Measurements from ENCODE around the gene REPIN1. TPM values are rescaled to one million over a fixed set of nuclear protein-coding genes. Genes with fewer than 3 reads are reported as not detected.

REPIN1 gene
- polyA plus RNA-seq, 3 donors = 76.5 to 84.8 (median 79.6) TPM

DNA sequence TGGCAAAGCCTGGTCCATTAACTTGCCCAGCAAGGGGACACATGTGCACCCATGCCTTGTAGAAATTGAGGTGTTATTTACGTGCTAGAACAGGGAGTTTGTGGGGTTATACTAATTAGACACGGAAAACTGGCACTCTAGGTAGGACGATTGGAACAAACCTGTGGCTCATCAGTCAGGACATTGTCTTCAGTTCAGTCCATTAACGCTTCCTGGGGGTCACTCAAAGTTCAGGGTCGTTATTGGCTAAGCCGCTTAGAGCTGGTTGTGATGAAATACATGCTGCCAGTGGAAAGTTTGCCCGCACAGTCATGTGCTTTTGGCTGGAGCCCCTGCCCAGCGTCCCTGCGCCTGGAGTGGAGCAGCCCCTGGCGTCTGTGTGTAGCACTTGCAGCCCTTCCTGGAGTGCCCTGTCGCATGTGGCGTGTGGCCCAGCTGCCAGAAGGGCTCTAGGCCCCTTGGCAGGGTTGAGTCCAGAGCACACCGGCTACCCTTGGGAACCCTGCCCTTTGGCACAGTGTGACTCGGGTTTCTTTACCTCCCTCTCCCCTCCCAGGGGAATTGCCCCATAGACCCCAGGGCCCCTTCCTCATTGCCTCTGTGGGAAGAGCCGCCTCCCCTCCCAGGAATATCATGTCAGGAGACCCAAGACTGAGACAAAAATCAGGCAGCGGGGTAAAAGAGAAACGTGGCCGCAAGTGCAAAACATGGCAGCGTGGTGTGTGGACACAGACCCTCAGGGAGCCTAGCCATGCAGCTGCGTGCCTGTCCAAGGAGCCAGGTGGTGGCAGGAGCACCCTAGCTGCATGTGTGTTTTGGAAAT lies 20.3 kb downstream of the REPIN1 start:
- no peak for DNase-seq (ENCODE audit: low read depth in 3 of 3, low spot score in 2 of 3)

DNA sequence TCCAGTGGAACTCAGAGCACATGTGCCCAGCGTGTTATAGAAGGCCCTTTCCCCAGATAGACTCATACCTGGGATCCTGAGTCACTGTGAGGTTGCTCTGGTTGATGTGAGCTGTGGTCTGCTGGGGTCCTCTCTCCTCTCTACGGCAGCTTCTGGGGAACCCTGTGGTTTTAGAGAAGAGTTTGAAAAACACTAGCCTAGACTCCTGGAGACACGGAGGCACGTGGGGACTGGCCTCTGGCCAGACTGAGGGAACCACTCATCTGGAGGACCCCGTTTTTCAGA lies 20.9 kb downstream of the REPIN1 start:
- DNase-seq (ENCODE audit: low read depth in 3 of 3, low spot score in 2 of 3) = no peak

- no peak for DNase-seq (ENCODE audit: low read depth in 3 of 3, low spot score in 2 of 3)
Observed at GRCh38 chr7:150390205-150390604, 21.6 kb downstream of the REPIN1 start.

GRCh38 chr7:150393325-150393724 lies 24.7 kb downstream of the REPIN1 start:
- no peak for DNase-seq (ENCODE audit: low read depth in 3 of 3, low spot score in 2 of 3)

- DNase-seq (ENCODE audit: low read depth in 3 of 3, low spot score in 2 of 3) = no peak
Observed at GRCh38 chr7:150396426-150396825, 27.8 kb downstream of the REPIN1 start.

DNA sequence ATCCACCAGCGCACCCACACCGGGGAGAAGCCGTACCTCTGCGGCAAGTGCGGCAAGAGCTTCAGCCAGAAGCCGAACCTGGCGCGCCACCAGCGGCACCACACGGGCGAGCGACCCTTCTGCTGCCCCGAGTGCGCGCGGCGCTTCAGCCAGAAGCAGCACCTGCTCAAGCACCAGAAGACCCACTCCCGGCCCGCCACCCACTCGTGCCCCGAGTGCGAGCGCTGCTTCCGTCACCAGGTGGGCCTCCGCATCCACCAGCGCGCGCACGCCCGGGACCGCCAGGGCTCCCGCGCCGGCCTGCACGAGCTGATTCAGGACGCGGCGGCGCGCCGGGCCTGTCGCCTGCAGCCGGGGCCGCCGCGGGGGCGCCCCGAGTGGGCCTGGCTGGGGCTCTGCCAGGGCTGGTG lies 28.2 kb downstream of the REPIN1 start:
- DNase-seq (ENCODE audit: low read depth in 3 of 3, low spot score in 2 of 3) = no peak

DNA sequence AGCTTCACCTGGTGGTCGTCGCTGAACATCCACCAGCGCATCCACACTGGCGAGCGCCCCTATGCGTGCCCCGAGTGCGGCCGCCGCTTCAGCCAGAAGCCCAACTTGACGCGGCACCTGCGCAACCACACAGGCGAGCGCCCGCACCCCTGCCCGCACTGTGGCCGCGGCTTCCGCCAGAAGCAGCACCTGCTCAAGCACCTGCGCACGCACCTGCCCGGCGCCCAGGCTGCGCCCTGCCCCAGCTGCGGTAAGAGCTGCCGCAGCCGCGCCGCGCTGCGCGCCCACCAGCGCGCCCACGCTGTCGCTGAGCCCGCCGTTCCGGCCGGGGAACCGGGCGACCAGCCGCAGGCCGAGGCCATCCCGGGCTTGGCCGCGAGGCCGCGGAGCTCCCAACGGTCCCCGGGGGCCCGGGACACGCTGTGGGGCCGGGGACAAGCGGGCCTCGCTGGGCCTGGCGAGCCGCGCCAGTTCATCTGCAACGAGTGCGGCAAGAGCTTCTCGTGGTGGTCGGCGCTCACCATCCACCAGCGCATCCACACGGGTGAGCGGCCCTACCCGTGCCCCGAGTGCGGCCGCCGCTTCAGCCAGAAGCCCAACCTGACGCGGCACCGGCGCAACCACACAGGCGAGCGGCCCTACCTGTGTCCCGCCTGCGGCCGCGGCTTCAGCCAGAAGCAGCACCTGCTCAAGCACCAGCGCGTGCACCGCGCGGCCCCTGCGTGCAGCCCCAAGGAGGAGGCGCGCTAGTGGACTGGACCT lies 28.9 kb downstream of the REPIN1 start:
- no peak for DNase-seq (ENCODE audit: low read depth in 3 of 3, low spot score in 2 of 3)

DNA sequence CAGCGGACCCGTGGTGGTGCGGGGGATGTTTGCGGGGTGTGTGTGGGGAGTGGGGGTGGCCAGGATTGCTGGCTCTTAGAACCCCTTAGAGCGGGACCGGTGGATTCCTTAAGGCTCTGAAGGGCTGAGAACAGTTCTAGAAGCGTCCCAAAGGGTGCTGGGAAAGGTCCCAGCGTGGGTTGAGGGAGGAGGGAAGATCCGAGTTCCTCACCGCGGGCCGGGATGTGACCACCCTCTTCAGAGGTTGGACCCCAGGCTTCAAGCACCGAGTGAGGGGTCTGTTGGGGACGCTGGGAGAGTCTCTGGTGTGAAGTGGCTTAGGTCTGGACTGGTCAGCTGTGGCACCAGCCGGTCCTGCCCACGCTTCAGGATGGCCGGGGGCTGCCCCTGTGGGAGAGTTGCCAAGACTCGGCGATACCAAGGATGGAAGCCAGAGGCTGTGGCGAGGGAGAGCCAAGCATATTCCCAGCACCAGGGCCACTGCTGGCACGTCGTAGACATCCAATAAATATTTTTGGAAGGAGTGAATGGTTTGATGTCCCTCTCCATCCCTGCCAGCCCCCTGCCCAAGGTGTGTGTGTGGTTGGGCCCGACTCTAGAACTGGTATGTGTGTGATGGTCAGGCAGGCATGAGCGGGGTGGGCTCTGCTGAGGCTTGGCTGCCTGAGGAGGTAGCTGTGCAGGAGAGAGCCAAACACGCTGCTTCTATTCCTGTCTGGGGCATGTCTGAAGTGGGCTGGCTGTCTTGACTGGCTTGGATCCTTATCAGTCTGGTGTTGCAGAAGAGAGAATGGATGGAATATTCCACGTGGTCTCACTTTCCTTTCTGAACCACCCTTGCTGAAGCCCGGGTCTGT lies 29.7 kb downstream of the REPIN1 start:
- DNase-seq (ENCODE audit: low read depth in 3 of 3, low spot score in 2 of 3) = no peak

- DNase-seq (ENCODE audit: low read depth in 3 of 3, low spot score in 2 of 3) = no peak
Observed at GRCh38 chr7:150398965-150399320, 30.3 kb downstream of the REPIN1 start.

- DNase-seq (ENCODE audit: low read depth in 3 of 3, low spot score in 2 of 3) = no peak
Observed at GRCh38 chr7:150399421-150400007, 30.9 kb downstream of the REPIN1 start.

- no peak for DNase-seq (ENCODE audit: low read depth in 3 of 3, low spot score in 2 of 3)
Observed at GRCh38 chr7:150400008-150400787, 31.6 kb downstream of the REPIN1 start.

DNA sequence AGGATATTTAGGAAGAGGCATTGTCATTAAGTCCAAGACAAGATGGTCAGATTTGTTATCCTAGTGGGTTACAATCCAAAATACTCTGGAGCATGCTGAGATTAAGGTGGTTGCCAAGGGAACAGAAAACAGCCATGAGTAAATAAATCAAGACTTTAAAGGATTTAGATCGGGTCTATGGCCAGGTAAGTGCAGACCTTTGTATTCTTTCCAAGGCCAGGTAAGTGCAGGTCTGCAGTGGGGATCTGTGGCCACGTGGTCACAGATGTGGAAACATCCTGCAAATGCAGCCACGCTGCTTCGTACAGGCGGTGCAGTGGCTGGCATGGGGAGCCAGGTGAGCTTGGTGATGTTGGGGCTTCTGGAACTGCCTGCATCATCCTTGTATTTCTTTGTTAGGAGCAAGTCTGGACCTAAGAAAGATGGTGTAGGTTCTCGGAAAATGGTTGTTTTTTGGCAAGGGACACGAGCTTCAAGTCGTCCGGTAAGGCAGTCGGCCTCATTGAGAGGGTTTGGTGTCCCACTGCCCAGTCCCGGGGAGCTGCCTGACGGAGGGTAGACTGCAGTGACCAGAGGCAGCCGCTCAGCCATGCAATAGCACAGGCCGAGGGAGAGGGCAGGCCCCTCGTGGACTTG lies 32.3 kb downstream of the REPIN1 start:
- DNase-seq (ENCODE audit: low read depth in 3 of 3, low spot score in 2 of 3) = no peak

DNA sequence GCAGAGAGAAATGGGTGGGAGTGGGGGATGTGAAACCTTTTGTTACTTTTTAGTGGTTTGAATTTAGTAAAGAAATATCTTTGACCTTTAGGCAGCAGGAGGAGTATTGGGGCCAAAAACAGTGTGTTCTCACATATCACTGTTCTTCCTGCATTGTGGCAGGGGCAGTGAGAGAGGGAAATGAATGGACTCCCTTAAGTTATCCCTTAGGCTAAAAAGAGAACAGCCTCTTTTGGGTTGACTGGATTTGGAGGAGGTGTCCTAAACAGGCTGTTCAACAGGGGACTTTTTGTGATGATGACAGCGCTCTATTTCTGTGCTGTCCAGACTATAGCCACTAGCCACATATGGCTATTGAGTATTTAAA lies 32.8 kb downstream of the REPIN1 start:
- DNase-seq (ENCODE audit: low read depth in 3 of 3, low spot score in 2 of 3) = no peak

GRCh38 chr7:150401861-150402631 lies 33.4 kb downstream of the REPIN1 start:
- DNase-seq (ENCODE audit: low read depth in 3 of 3, low spot score in 2 of 3) = no peak

GRCh38 chr7:150402671-150403321 lies 34.2 kb downstream of the REPIN1 start:
- no peak for DNase-seq (ENCODE audit: low read depth in 3 of 3, low spot score in 2 of 3)

DNA sequence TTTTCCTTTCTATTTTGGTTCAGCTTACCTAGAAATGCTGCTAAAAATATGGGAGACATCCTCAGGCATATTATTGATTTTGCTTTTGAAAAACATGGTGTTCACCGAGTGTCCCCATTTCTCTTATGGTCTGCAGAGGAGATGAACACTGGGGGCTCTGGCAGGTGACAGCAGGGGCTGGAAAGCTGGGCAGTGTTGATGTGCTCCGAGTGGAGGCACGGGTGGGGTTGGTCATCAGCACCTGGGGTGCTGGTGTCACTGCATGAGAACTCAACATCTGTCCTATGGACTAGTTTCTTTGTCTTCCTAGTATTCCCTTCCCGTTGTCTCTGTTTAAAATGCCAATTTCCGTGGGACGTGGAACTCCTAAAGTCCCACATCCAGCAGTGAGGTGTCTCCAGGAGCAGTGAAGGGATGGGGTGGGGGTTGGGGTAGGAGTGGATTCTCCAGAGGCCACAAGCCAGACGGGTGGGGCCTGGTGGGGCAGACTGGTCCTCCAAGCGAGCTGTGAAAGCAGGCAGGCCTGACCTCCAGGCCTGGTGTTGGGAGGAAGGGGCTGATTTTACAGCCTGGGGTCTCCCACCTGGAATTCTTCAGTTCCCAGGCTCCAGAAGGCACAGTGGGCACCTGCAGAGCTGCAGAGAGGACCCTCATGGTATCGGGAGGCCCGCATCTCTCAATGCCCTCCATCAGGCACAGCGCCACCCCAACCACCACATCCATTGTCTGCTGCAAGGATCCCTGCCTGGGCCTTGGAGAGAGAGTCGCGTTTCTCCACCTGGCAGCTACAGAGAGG lies 35.0 kb downstream of the REPIN1 start:
- DNase-seq (ENCODE audit: low read depth in 3 of 3, low spot score in 2 of 3) = no peak

- no peak for DNase-seq (ENCODE audit: low read depth in 3 of 3, low spot score in 2 of 3)
Observed at GRCh38 chr7:150404172-150404804, 35.7 kb downstream of the REPIN1 start.
